HG02840 (cell line): Measurements from ENCODE around the gene LRRC32.
A peak's percentile ranks its signal among the peaks of the same experiment; 100 is the strongest.

Experiments used
- ATAC-seq: cut with Tn5 transposase; IDR thresholded peaks from one replicate; pipeline ENCODE4 v1.9.1; 2021; ENCODE audit warnings: mild to moderate bottlenecking, moderate library complexity, moderate number of reproducible peaks; ENCODE audit not compliant: unreplicated experiment, low FRiP score

LRRC32 gene

GRCh38 chr11:76632492-76632891 lies 38.1 kb downstream of the LRRC32 start:
- ATAC-seq, result no peak

DNA sequence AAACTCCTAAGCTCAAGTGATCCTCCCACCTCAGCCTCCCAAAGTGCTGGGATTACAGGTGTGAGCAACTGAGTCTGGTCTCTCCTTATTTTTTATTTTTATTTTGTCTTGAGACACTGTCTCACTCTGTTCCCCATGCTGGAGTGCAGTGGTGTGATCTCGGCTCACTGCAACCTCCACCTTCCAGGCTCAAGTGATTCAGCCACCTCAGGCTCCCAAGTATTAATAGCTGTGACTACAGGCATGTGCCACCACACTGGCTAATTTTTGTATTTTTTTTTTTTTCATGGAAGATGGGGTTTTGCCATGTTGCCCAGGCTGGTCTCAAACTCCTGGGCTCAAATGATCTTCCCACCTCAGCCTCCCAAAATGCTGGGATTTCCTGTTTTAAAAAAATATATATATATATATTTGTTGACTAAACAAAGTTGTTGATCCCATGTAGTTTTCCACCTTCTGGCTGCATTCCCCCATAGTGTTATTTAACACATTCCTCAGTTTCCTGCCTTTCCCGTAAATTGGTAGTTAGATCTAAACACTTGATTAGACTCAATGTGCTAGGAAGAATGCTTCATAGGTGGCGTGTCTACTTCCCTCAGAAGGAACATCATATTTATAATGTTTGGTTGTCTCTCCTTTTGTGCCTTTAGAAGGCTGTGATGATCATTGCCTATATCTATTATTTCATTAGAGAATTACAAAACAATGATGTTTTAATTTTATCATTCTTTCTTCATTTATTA lies 38.8 kb downstream of the LRRC32 start:
- no peak for ATAC-seq

DNA sequence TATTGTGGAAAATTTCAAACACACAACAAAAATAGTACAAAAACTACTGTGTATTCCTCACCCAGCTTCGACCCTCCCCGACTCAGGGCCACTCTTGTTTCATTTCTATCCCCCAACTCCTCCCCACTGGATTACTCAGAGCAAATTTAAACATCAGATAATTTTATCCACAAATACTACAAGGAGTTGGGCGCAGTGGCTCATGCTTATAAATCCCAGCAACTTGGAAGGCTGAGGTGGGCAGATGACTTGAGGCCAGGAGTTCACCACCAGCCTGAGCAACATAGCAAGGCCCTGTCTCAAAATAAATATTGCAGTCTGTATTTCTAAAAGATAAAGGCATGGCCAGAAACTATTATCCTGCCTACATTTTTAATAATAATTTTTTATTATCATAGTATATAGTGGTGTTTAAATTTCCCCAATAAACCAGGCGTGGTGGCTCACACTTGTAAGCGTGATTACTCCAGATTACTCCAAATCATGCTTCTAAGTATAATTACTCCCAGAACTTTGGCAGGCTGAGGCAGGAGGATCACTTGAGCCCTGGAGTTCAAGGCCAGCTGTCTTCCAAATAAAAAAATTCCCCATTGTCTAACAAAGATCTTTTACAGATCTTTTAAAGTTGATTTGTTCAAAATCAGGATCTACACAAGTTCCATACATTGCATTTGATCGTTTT lies 39.8 kb downstream of the LRRC32 start:
- no peak for ATAC-seq

DNA sequence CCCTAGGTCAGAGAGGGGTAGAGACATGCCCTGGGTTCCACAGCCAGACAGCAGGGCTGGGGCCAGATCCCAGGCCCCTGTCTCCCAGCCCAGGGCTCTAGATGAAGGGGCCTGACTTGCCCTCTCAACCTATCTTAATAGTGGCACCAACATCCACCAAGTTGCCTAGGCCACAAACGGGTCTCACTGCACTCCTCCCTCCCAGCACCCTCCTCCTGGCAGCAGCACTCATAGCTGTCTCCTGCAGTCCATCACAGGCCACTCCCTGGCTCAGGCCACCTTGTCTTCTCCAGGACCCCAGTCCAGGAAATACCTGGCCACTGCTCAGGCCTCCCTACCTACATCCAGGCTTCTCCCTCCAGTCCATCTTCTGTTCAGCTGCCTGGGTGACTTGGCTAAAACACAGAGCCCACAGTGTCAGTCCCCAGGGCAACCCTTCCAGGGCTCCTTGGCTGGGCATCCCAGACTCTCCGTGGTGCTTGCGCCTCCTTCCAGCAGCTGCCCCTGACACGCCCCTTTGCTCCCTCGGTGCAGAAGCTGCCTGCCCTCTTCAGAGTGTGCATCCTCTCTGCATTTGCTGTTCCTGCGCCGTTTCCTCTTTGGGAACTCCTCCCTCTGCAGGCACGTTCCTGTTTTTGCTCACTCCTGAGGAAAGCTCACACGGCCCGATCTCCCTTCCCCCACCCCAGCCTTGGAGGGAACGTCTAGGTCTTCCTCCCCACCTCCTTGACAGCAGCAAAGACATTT lies 40.5 kb downstream of the LRRC32 start:
- no peak for ATAC-seq

DNA sequence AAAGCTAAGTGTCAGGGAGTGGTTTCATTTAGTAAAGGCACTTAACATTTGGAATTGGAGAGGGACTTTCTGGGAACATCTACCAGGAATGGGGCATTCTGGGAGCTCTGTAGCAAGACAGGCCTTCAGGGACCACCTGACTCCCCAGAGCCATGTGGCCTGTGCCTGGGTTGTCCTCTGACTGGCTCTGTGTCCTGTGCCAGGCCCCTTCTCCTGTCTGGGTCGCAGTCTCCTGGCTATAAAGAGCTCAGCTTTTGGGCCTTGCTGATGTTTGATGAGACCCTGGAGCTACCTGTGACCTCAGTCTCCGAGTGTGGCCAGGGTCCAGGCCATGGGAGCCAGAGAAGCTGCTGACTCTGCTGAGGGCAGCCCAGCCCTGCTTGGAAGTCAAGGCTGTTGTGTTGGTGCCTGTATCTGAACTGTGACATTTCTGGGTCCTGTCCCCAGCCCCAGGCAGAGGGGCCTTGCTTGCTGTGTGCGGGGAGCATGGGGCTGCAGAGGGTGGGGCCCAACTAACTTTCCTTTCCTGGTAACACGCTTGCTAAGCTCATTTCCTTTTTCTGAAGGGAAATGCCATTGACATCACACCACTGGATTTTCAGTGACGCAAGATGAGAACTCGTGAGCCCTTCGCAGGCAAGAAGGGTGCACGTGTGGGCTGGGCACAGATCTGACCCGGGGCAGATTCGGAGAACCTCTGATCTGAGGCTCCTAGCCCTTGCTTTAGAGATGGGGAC lies 41.3 kb downstream of the LRRC32 start:
- no peak for ATAC-seq

GRCh38 chr11:76628408-76628947 lies 42.1 kb downstream of the LRRC32 start:
- no peak for ATAC-seq

DNA sequence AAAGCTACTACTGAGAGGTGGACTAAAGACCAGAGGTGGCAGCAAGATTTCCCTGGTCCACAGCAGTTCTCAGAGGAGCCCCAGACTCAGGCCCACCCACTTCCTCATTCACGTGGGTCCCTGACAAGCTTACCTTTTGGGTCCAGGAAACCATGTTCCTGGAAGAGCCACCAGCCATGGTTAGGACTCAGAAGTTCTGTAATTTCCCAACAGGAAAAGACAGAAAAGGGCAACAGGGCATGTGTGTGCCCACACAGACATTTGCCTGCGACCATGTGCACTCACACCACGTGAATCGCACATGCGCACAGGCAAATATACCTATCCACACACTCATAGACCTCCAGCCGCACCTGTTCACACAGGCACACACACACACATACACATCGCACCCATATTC lies 42.9 kb downstream of the LRRC32 start:
- ATAC-seq, result no peak

DNA sequence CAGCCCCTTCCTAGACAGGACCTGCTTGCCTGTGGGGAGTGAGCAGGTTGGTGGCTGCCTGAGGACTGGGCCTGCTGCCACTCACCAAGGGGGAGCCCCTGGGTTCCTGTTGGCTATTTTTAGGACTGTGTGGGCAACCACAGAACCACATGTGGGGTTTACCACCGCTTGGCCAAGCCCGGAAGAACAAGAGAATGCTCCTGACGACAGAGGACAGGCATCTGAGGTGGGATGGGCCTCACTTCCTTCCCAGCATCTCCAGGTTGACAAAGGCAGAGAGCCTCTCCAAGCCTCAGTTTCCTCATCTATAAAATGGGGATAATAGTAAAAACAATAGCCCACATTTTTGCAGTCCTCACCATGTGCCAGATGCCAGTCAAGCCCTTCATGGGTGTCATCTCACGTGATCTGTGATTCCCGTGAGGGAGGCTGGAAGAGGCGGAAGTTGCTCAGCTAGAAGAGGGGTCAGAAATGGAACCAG lies 43.6 kb downstream of the LRRC32 start:
- ATAC-seq, result peak; percentile 61

DNA sequence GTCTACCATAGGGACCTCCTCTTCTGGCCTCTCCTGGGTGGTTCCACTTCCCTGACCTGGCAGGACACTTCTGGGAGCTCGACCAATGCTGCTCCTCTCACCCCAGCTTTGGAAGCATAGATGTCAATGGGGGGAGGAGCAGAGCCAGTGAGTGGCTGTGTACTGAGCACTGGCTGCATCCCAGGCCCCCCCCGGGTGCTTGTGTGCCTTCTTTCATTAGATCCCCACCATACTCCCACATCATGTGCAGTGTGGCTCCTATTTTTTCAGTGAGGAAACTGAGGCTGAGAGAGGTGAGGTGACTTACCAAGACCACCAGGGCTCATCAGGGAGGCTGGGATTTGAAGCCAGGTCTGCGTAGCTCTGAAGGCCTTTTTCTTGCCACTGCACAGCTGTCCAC lies 44.3 kb downstream of the LRRC32 start:
- ATAC-seq, result no peak

DNA sequence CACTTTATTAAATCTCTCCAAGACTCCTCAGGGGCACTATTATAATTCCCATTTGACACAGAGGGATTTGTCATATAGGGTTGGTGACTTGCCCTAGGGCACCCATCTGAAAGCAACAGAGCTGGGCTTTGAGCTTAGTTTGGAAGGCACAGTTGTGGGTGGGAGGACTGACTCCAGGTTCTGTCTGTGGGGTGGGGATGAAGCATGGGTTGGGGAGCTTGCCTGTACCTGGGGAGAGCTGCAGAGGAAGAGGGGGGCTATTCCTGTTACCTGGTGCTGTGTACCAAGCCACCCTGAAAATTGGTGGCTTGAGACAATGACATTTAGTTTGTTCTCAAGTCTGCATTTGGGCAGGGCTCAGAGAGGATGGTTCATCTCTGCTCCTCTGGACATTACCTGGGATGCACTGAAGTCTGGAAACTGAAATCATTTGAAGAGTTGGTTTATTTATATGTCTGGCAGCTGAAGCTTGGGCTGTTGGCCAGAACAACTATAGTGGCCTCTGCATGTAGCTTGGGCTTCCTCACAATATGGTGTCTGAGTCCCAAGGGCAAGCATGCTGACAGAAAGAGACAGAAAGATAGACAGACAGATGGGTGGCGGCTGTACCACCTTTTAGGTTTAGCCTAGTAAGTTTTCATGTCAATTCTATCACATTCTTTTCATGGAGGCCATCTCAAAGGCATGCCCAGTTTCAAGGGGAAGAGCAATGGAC lies 44.9 kb downstream of the LRRC32 start:
- no peak for ATAC-seq

- no peak for ATAC-seq
Observed at GRCh38 chr11:76624500-76625379, 45.8 kb downstream of the LRRC32 start.

DNA sequence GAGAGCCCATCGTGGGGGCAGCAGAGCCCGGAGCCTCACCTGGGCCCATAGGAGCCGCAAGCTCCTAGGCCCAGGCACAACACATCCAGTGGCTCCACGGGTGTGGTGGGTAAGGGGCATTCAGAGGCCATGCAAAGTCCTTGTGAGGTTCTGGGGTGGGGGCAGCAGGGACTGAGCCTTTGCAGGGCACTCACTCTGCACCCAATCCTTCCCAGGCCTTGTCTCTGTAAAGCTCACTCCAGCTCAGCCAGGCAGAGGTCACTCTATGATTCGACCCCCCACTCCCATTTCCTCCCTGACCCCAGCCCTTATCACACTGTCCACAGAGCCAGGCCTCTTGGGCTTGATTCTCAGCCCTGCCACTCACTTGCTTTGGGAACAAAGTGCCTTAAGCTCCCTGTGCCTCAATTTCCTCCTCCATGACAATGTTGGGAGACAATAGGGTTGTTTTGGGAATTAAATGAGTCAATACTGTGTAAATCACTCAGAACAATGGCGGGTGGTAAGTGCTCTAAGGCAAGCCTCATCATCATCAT lies 46.6 kb downstream of the LRRC32 start:
- no peak for ATAC-seq

DNA sequence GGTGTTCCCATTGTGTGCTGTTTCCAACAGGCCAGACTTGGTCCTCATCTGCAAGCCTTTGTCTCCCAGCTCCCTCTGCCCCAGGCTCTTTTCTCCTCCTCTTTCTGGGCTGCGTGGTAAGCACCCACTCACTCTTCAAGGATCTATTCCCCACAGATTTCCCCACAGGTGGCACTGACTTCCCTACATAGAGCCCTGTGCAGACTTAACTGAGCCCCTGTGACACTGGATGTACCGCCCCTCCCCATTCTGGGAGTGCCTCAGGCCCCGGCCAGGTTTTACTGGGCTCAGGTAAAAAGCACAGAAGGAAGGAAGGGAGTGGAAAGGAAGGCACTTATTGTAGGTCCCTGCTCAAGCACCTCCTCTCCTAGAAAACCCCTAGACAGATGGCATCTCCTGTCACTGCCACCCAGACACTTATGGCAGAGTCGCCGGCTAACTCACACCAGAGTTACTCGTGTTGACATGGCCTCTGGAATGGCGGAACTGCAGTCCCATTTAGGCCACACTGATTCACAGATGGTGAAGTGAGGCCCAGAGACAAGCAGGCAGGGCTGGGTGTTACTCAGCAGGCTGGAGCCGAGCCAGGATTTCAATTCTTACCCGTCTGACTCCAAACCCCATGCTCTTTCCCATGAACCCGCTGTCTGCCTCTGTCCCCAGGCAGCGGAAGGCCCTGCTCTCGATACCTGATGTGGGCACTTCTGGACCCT lies 47.2 kb downstream of the LRRC32 start:
- no peak for ATAC-seq

- no peak for ATAC-seq
Observed at GRCh38 chr11:76622493-76623094, 48.0 kb downstream of the LRRC32 start.

DNA sequence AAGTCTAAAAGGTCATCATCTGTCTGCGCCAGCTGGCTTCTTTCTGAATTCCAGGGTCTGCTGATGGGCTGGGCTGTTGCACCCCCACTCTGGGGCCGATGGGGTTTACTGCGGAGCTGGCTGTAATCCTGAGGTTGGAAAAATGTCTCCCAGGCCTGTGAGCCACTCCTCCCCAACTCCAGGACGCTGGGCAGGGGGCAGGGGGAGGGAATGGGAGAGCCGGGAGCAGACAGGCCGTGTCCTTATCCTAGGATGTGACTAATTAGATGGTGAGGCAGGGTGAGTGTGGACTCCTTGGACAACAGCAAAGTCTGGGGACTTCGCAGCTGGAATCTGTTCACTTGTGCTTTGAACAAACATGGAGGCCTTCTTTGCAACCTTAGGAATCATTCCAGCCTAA lies 48.7 kb downstream of the LRRC32 start:
- no peak for ATAC-seq

GRCh38 chr11:76621466-76621865 lies 49.1 kb downstream of the LRRC32 start:
- no peak for ATAC-seq

- ATAC-seq, result no peak
Observed at GRCh38 chr11:76620489-76620888, 50.1 kb downstream of the LRRC32 start.
